Liver (tissue), 9 donors: ENCODE results near the gene SNAP47. TPM values are rescaled to one million over a fixed set of nuclear protein-coding genes. Genes with fewer than 3 reads are reported as not detected.

ENCODE experiments used
- DNase-seq: peaks from one replicate; pipeline ENCODE4 v3.0.0-alpha.2; 2017; ENCODE audit warnings: low spot score
- H3K27ac ChIP-seq, 2 donors: one replicate each; pipeline ENCODE4 v1.7.0; 2013; ENCODE audit warnings: inconsistent platforms in 2 of 2, low read length in 2 of 2, control low read depth in 1 of 2, low read depth in 1 of 2, mild to moderate bottlenecking in 1 of 2
- H3K27me3 ChIP-seq, 4 donors: one replicate each; pipeline versions ENCODE4 v1.6.1 to v1.7.0; 2013; ENCODE audit warnings: low read length in 3 of 4, inconsistent platforms in 1 of 4, mild to moderate bottlenecking in 1 of 4, moderate library complexity in 1 of 4; ENCODE audit not compliant: control insufficient read depth in 4 of 4, insufficient read depth in 4 of 4
- H3K36me3 ChIP-seq, 4 donors: one replicate each; pipeline versions ENCODE4 v1.6.1 to v1.7.0; 2013; ENCODE audit warnings: low read length in 3 of 4, mild to moderate bottlenecking in 3 of 4, low read depth in 1 of 4, moderate library complexity in 1 of 4; ENCODE audit not compliant: control insufficient read depth in 4 of 4, insufficient read depth in 3 of 4
- H3K4me1 ChIP-seq, 4 donors: one replicate each; pipeline versions ENCODE4 v1.6.1 to v1.7.0; 2013; ENCODE audit warnings: low read length in 3 of 4, mild to moderate bottlenecking in 3 of 4, moderate library complexity in 1 of 4; ENCODE audit not compliant: control insufficient read depth in 4 of 4, insufficient read depth in 4 of 4
- H3K4me3 ChIP-seq, 3 donors: one replicate each; pipeline versions ENCODE4 v1.6.1 to v1.7.0; 2013; ENCODE audit warnings: low read length in 3 of 3, control low read depth in 1 of 3, low read depth in 1 of 3, mild to moderate bottlenecking in 1 of 3
- H3K9ac ChIP-seq, 2 donors: one replicate each; pipeline ENCODE4 v1.7.0; 2013; ENCODE audit warnings: low read length in 2 of 2, mild to moderate bottlenecking in 2 of 2, moderate library complexity in 2 of 2, control low read depth in 1 of 2, low read depth in 1 of 2
- H3K9me3 ChIP-seq, 4 donors: one replicate each; pipeline versions ENCODE4 v1.6.1 to v1.7.0; 2013; ENCODE audit warnings: low read length in 3 of 4; ENCODE audit not compliant: control insufficient read depth in 4 of 4
- ATF3 ChIP-seq: IDR thresholded peaks from 2 replicates; pipeline ENCODE4 v1.6.1; 2016; ENCODE audit warnings: antibody characterized with exemption
- CTCF ChIP-seq: fragments of 150-350 bp; IDR thresholded peaks from 2 replicates; pipeline ENCODE4 v1.5.1; 2017; ENCODE audit warnings: improper control_type of control experiment, low read depth, low read length; ENCODE audit not compliant: missing input control
- FOXA1 ChIP-seq: IDR thresholded peaks from 2 replicates; pipeline ENCODE4 v1.6.1; 2016; ENCODE audit warnings: antibody characterized with exemption
- JUND ChIP-seq, 2 donors: IDR thresholded peaks; 2 replicates each; pipeline ENCODE4 v1.6.1; 2016; ENCODE audit warnings: antibody characterized with exemption in 2 of 2
- MAX ChIP-seq: IDR thresholded peaks from 2 replicates; pipeline ENCODE4 v1.6.1; 2016; ENCODE audit warnings: antibody characterized with exemption
- NR2F2 ChIP-seq: IDR thresholded peaks from 2 replicates; pipeline ENCODE4 v1.6.1; 2016; ENCODE audit warnings: antibody characterized with exemption
- RAD21 ChIP-seq, 2 donors: IDR thresholded peaks; 2 replicates each; pipeline ENCODE4 v1.6.1; 2016; ENCODE audit warnings: antibody characterized with exemption in 2 of 2, mild to moderate bottlenecking in 2 of 2
- SP1 ChIP-seq: IDR thresholded peaks from 2 replicates; pipeline ENCODE4 v1.6.1; 2018; ENCODE audit warnings: antibody characterized with exemption, mild to moderate bottlenecking
- TAF1 ChIP-seq: conservative IDR thresholded peaks from 2 replicates; pipeline ENCODE4 v1.6.1; 2016; ENCODE audit warnings: antibody characterized with exemption, mild to moderate bottlenecking
- YY1 ChIP-seq: IDR thresholded peaks from 2 replicates; pipeline ENCODE4 v1.6.1; 2016; ENCODE audit warnings: antibody characterized with exemption, mild to moderate bottlenecking
- ZBTB33 ChIP-seq: IDR thresholded peaks from 2 replicates; pipeline ENCODE4 v1.6.1; 2016; ENCODE audit warnings: antibody characterized with exemption
- WGBS: extraction: QIAGEN DNeasy Blood & Tissue Kit; methylation state at CpG from one replicate; pipeline ENCODE4 v1.1.7; 2013; 5-methylcytosine and 5-hydroxymethylcytosine counted together
- polyA plus RNA-seq, 2 donors: library from polyadenylated mRNA; stranded (reverse) in 1 of 2; unstranded in 1 of 2; fragments of 200-250 nt in 1 of 2; fragments of >200 nt in 1 of 2; fragmentation: Nextera tagmentation in 1 of 2; extraction: Ambion mirVana in 1 of 2; gene quantifications; one replicate each; pipeline versions ENCODE4 v1.2.1 to v1.2.3, GENCODE V29; 2013 to 2015
- total RNA-seq, 2 donors: library from RNA; depleted of rRNA; stranded (reverse); fragments of >200 nt; gene quantifications; one replicate each; pipeline ENCODE4 v1.2.3, GENCODE V29; 2014
- donor health status: healthy.
- donor health status: healthy.
- donor health status: healthy.
- donor health status: healthy.
- donor health status: healthy.

SNAP47 gene
- total and polyA plus RNA-seq, 4 donors: 15.3 to 23.3 (median 16.3) TPM

- H3K36me3 ChIP-seq: no peaks in the 10 kb centered on the region
- no peak overlapping the region for H3K27ac ChIP-seq
- H3K27me3 ChIP-seq: no peaks in the 10 kb centered on the region
- H3K4me3 ChIP-seq: no peak overlapping the region
- WGBS: 90% methylated on average over 1 of the region's 1 CpG
- peaks cover 4 to 31% (median 7%) of the 10 kb centered on the region in 4 donors for H3K9me3 ChIP-seq
- DNase-seq: no peak
- no peak overlapping the region for H3K9ac ChIP-seq
- H3K4me1 ChIP-seq: peaks cover 0 to 5% (median 2%) of the 10 kb centered on the region in 4 donors
- TF ChIP-seq JUND (IDR thresholded peaks at IDR 0.05): no peak
- TF ChIP-seq TAF1: no peak
- TF ChIP-seq SP1: no peak
- TF ChIP-seq FOXA1: no peak
- TF ChIP-seq ZBTB33: no peak
- TF ChIP-seq CTCF: no peak
- no peak for TF ChIP-seq NR2F2
- no peak for TF ChIP-seq RAD21 (IDR thresholded peaks at IDR 0.05)
Measured at GRCh38 chr1:227723474-227723873, 11.8 kb upstream of the SNAP47 start.

GRCh38 chr1:227725046-227725445, 10.2 kb upstream of the SNAP47 start:
- Histone ChIP-seq H3K4me3 (no peak overlapping the region), H3K27me3 (no peaks in the 10 kb centered on the region), H3K36me3 (no peaks in the 10 kb centered on the region), H3K9me3 (peaks cover 4 to 17% (median 5%) of the 10 kb centered on the region in 4 donors), H3K27ac (no peak overlapping the region), H3K9ac (no peak overlapping the region), H3K4me1 (peaks cover 5 to 19% (median 14%) of the 10 kb centered on the region in 4 donors)
- WGBS: 66% methylated on average over 2 of the region's 2 CpGs
- no peak for DNase-seq
- no peak for TF ChIP-seq YY1
- no peak for TF ChIP-seq JUND (IDR thresholded peaks at IDR 0.05)

GRCh38 chr1:227726318-227726717, 8.9 kb upstream of the SNAP47 start:
- Histone ChIP-seq H3K4me1 (peaks cover 14 to 32% (median 27%) of the 10 kb centered on the region in 4 donors), H3K9ac (no peak overlapping the region), H3K36me3 (no peaks in the 10 kb centered on the region), H3K27ac (no peak overlapping the region), H3K9me3 (peaks cover 0 to 8% (median 2%) of the 10 kb centered on the region in 4 donors), H3K27me3 (no peaks in the 10 kb centered on the region), H3K4me3 (no peak overlapping the region)
- DNase-seq: no peak
- TF ChIP-seq SP1 (no peak), MAX (no peak), CTCF (no peak), JUND (IDR thresholded peaks at IDR 0.05) (no peak), ATF3 (no peak)
- 86% methylated on average over 3 of the region's 3 CpGs for WGBS
